GM23338 (cell line): ENCODE data around the gene PPP6R1. TPM values are rescaled to one million over a fixed set of nuclear protein-coding genes. Genes with fewer than 3 reads are reported as not detected.

Experiments used
- ATAC-seq: fragments of 200-7000 bp; cut with Tn5 transposase; 3 replicates; pipeline ENCODE4 v1.9.1; 2020
- DNase-seq: peaks from one replicate; pipeline ENCODE4 v3.0.0-alpha.2; 2015; ENCODE audit warnings: low spot score
- H2AFZ ChIP-seq: fragments of 200-600 bp; sonication (generic); 2 replicates; pipeline ENCODE4 v1.8.0; 2016; ENCODE audit warnings: antibody characterized with exemption, mild to moderate bottlenecking, moderate library complexity
- H3F3A ChIP-seq: fragments of 200-600 bp; sonication (generic); replicated peaks from 2 replicates; pipeline ENCODE4 v1.8.0; 2017; ENCODE audit warnings: antibody characterized with exemption, mixed run types, low read depth
- H3K27ac ChIP-seq: fragments of 200-600 bp; sonication (generic); 2 replicates; pipeline ENCODE4 v1.6.1; 2016; ENCODE audit warnings: low read depth
- H3K27me3 ChIP-seq: fragments of 200-600 bp; sonication (generic); 2 replicates; pipeline ENCODE4 v1.8.0; 2016; ENCODE audit warnings: mild to moderate bottlenecking, mixed run types, moderate library complexity; ENCODE audit not compliant: insufficient read depth
- H3K36me3 ChIP-seq: fragments of 200-600 bp; sonication (generic); 2 replicates; pipeline ENCODE4 v1.8.0; 2016; ENCODE audit warnings: mild to moderate bottlenecking; ENCODE audit not compliant: insufficient read depth
- H3K4me1 ChIP-seq: fragments of 200-600 bp; sonication (generic); 2 replicates; pipeline ENCODE4 v1.8.0; 2016; ENCODE audit warnings: mild to moderate bottlenecking, moderate library complexity; ENCODE audit not compliant: insufficient read depth
- H3K4me2 ChIP-seq: fragments of 200-600 bp; sonication (generic); 2 replicates; pipeline ENCODE4 v1.7.1; 2017; ENCODE audit warnings: mixed run types
- H3K4me3 ChIP-seq: fragments of 200-600 bp; sonication (generic); 2 replicates; pipeline ENCODE4 v1.6.1; 2016; ENCODE audit warnings: mixed run types
- H3K79me2 ChIP-seq: fragments of 200-600 bp; sonication (generic); replicated peaks from 2 replicates; pipeline ENCODE4 v1.8.0; 2017; ENCODE audit warnings: mild to moderate bottlenecking; ENCODE audit not compliant: insufficient read depth
- H3K9me2 ChIP-seq: fragments of 200-600 bp; sonication (generic); 2 replicates; pipeline ENCODE4 v1.8.0; 2017; ENCODE audit not compliant: insufficient read depth
- H4K20me1 ChIP-seq: fragments of 200-600 bp; sonication (generic); replicated peaks from 2 replicates; pipeline ENCODE4 v1.8.0; 2017; ENCODE audit warnings: mild to moderate bottlenecking; ENCODE audit not compliant: insufficient read depth
- H3K27ac Mint-ChIP-seq: 2 replicates; pipeline ENCODE4 v1.8.0; 2020; ENCODE audit warnings: inconsistent platforms, mild to moderate bottlenecking, moderate library complexity, mixed read lengths
- H3K27me3 Mint-ChIP-seq: 3 replicates; pipeline ENCODE4 v1.8.0; 2022; ENCODE audit warnings: low read depth, mild to moderate bottlenecking, moderate library complexity, mixed read lengths, inconsistent platforms; ENCODE audit not compliant: insufficient read depth, poor library complexity
- H3K36me3 Mint-ChIP-seq: 3 replicates; pipeline ENCODE4 v1.8.0; 2021; ENCODE audit warnings: low read depth, mild to moderate bottlenecking, inconsistent platforms, moderate library complexity, mixed read lengths
- H3K4me1 Mint-ChIP-seq: 3 replicates; pipeline ENCODE4 v1.8.0; 2020; ENCODE audit warnings: mild to moderate bottlenecking, inconsistent platforms, mixed read lengths
- H3K4me3 Mint-ChIP-seq: 3 replicates; pipeline ENCODE4 v1.8.0; 2021; ENCODE audit warnings: moderate library complexity, mild to moderate bottlenecking, inconsistent platforms, mixed read lengths
- H3K9me3 Mint-ChIP-seq: 3 replicates; pipeline ENCODE4 v1.8.0; 2020; ENCODE audit warnings: moderate library complexity, mild to moderate bottlenecking, inconsistent platforms, mixed read lengths
- CREB1 ChIP-seq: fragments of 250-450 bp; sonication (Bioruptor Pico); IDR thresholded peaks from 2 replicates; pipeline ENCODE4 v1.5.0; 2020; ENCODE audit warnings: low read depth, mild to moderate bottlenecking, moderate library complexity
- EZH2 ChIP-seq: fragments of 200-600 bp; sonication (generic); IDR thresholded peaks from one replicate; pipeline ENCODE4 v1.8.0; 2017; ENCODE audit warnings: antibody characterized with exemption, mild to moderate bottlenecking, low read depth; ENCODE audit not compliant: unreplicated experiment
- EZH2phosphoT487 ChIP-seq: fragments of 200-600 bp; sonication (generic); IDR thresholded peaks from one replicate; pipeline ENCODE4 v1.8.1; 2018; ENCODE audit warnings: antibody characterized with exemption; ENCODE audit not compliant: unreplicated experiment
- JUNB ChIP-seq: IDR thresholded peaks from one replicate; pipeline ENCODE4 v1.6.1; 2016; ENCODE audit warnings: antibody characterized with exemption; ENCODE audit not compliant: unreplicated experiment
- NANOG ChIP-seq: IDR thresholded peaks from 2 replicates; pipeline ENCODE4 v1.6.1; 2016; ENCODE audit warnings: antibody characterized with exemption, borderline replicate concordance
- STAT1 ChIP-seq: IDR thresholded peaks from one replicate; pipeline ENCODE4 v1.6.1; 2016; ENCODE audit warnings: antibody characterized with exemption; ENCODE audit not compliant: unreplicated experiment
- ZNF114 ChIP-seq: fragments of 250-450 bp; sonication (Bioruptor Pico); IDR thresholded peaks from 2 replicates; pipeline ENCODE4 v1.5.0; 2020; ENCODE audit warnings: mild to moderate bottlenecking, moderate library complexity
- ZNF331 ChIP-seq: fragments of 250-450 bp; sonication (Bioruptor Pico); IDR thresholded peaks from 2 replicates; pipeline ENCODE4 v1.5.0; 2020; ENCODE audit warnings: low read depth, mild to moderate bottlenecking, moderate library complexity
- polyA plus RNA-seq: library from polyadenylated mRNA; unstranded; fragments of >200 nt; fragmentation: Nextera tagmentation; extraction: Ambion mirVana; gene quantifications from 2 replicates; pipeline ENCODE4 v1.2.1, GENCODE V29; 2016
- total RNA-seq: library from RNA; depleted of rRNA; stranded (reverse); fragments of >200 nt; shearing (Covaris generic); gene quantifications from 2 replicates; pipeline ENCODE4 v1.2.3, GENCODE V29; 2014
- TF ChIP-seq, protein P1 (sequence below): IDR thresholded peaks from one replicate; pipeline ENCODE4 v1.6.1; 2018; ENCODE audit warnings: antibody characterized with exemption; ENCODE audit not compliant: unreplicated experiment
- TF ChIP-seq, protein P2 (sequence below): IDR thresholded peaks from 2 replicates; pipeline ENCODE4 v1.6.1; 2016; ENCODE audit warnings: antibody characterized with exemption
- TF ChIP-seq, protein P3 (sequence below), 2 experiments: fragments of 200-600 bp in 1 of 2; sonication (generic) in 1 of 2; conservative IDR thresholded peaks; 2 replicates each; pipeline versions ENCODE4 v1.5.1 to v1.6.1; 2016 to 2017; ENCODE audit warnings: antibody characterized with exemption in 2 of 2, low read depth in 2 of 2, mild to moderate bottlenecking in 2 of 2, moderate library complexity in 1 of 2

Gene PPP6R1
- total and polyA plus RNA-seq, 2 experiments from 2014 or later = 22.2 to 70.8 TPM

DNA sequence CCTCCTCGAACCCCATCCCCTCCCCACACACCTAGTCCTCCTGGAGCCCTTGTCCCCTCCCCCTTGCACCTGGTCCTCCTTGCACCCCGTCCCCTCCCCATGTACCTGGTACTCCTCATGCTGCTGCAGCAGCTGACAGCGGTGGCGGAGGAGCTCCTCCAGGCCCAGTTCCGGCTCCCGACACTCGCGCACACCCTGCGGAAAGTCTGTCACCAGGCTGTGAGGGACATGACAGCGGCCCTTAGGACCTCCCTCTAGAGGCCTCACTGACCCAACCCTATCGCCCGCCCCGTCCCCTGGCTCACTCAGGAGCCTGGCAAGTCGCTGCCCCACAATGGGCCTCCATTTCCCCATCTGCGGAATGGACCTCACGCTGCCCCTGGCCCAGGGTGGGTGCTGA is 6.4 kb upstream of the PPP6R1 start:
- no peaks in the 10 kb centered on the region; the same call in 1 of the 2 replicates for H4K20me1 ChIP-seq
- H3K9me2 ChIP-seq = 0 out of 2 replicates have a peak, but pooled peaks cover 4% of the 10 kb centered on the region
- no peaks in the 10 kb centered on the region for H3K27me3 ChIP-seq
- H3K79me2 ChIP-seq = 0 out of 2 replicates have a peak, but pooled peaks cover 4% of the 10 kb centered on the region
- Mint-ChIP-seq H3K4me3 (no peak overlapping the region), H3K4me1 (peaks cover 10% of the 10 kb centered on the region), H3K27me3 (no peaks in the 10 kb centered on the region), H3K36me3 (peaks cover 15% of the 10 kb centered on the region), H3K27ac (no peak overlapping the region), H3K9me3 (peaks cover 11% of the 10 kb centered on the region)
- peaks cover 16% of the 10 kb centered on the region for H3F3A ChIP-seq
- no peak overlapping the region for H3K4me2 ChIP-seq
- no peak for DNase-seq
- no peak overlapping the region for H2AFZ ChIP-seq
- ATAC-seq = no peak
- TF ChIP-seq EZH2 (no peak), ZNF331 (CRISPR knock-in tag) (no peak), STAT1 (no peak), NANOG (no peak), EZH2phosphoT487 (no peak), CREB1 (CRISPR knock-in tag) (no peak)
- TF ChIP-seq, protein P1, sequence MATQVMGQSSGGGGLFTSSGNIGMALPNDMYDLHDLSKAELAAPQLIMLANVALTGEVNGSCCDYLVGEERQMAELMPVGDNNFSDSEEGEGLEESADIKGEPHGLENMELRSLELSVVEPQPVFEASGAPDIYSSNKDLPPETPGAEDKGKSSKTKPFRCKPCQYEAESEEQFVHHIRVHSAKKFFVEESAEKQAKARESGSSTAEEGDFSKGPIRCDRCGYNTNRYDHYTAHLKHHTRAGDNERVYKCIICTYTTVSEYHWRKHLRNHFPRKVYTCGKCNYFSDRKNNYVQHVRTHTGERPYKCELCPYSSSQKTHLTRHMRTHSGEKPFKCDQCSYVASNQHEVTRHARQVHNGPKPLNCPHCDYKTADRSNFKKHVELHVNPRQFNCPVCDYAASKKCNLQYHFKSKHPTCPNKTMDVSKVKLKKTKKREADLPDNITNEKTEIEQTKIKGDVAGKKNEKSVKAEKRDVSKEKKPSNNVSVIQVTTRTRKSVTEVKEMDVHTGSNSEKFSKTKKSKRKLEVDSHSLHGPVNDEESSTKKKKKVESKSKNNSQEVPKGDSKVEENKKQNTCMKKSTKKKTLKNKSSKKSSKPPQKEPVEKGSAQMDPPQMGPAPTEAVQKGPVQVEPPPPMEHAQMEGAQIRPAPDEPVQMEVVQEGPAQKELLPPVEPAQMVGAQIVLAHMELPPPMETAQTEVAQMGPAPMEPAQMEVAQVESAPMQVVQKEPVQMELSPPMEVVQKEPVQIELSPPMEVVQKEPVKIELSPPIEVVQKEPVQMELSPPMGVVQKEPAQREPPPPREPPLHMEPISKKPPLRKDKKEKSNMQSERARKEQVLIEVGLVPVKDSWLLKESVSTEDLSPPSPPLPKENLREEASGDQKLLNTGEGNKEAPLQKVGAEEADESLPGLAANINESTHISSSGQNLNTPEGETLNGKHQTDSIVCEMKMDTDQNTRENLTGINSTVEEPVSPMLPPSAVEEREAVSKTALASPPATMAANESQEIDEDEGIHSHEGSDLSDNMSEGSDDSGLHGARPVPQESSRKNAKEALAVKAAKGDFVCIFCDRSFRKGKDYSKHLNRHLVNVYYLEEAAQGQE = no peak
- TF ChIP-seq, protein P2, sequence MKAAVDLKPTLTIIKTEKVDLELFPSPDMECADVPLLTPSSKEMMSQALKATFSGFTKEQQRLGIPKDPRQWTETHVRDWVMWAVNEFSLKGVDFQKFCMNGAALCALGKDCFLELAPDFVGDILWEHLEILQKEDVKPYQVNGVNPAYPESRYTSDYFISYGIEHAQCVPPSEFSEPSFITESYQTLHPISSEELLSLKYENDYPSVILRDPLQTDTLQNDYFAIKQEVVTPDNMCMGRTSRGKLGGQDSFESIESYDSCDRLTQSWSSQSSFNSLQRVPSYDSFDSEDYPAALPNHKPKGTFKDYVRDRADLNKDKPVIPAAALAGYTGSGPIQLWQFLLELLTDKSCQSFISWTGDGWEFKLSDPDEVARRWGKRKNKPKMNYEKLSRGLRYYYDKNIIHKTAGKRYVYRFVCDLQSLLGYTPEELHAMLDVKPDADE = no peak
- peaks cover 4% of the 10 kb centered on the region for H3K4me1 ChIP-seq
- H3K36me3 ChIP-seq = no peaks in the 10 kb centered on the region
- no peak overlapping the region for H3K27ac ChIP-seq
- no peak overlapping the region for H3K4me3 ChIP-seq

DNA sequence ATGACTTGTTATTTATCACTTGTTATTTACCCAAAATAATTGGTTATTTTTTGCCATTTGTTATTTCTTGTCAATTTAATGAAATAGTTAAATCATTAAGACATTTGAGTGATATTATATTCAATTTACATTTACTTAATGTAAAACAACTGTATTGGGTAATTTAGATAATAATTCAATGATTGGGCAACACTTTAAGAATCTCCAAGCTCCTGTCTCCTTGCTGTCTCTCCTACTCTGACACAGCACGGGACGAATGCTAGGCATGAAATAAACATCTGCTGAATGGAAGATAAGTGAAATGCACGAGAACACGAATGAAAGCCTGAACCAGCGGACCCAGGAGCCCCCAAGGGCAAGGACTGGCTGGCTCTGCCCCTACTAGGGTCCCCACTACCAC is 5.7 kb upstream of the PPP6R1 start:
- Histone ChIP-seq H3K4me3 (no peak overlapping the region), H3K27ac (no peak overlapping the region), H3F3A (peaks cover 23% of the 10 kb centered on the region), H3K27me3 (no peaks in the 10 kb centered on the region), H3K36me3 (no peaks in the 10 kb centered on the region), H3K79me2 (0 out of 2 replicates have a peak, but pooled peaks cover 4% of the 10 kb centered on the region), H4K20me1 (no peaks in the 10 kb centered on the region; the same call in 1 of the 2 replicates), H3K4me1 (peaks cover 10% of the 10 kb centered on the region), H3K9me2 (0 out of 2 replicates have a peak, but pooled peaks cover 4% of the 10 kb centered on the region), H2AFZ (no peak overlapping the region), H3K4me2 (no peak overlapping the region)
- Mint-ChIP-seq H3K27me3 (no peaks in the 10 kb centered on the region), H3K9me3 (peaks cover 11% of the 10 kb centered on the region), H3K4me1 (peaks cover 12% of the 10 kb centered on the region), H3K27ac (no peak overlapping the region), H3K4me3 (no peak overlapping the region), H3K36me3 (peaks cover 15% of the 10 kb centered on the region)
- no peak for ATAC-seq
- DNase-seq = no peak
- TF ChIP-seq EZH2 (no peak), JUNB (no peak), STAT1 (no peak), EZH2phosphoT487 (no peak), CREB1 (CRISPR knock-in tag) (no peak), NANOG (no peak), ZNF114 (CRISPR knock-in tag) (no peak)
- TF ChIP-seq, protein P2 = no peak
- TF ChIP-seq, protein P3, sequence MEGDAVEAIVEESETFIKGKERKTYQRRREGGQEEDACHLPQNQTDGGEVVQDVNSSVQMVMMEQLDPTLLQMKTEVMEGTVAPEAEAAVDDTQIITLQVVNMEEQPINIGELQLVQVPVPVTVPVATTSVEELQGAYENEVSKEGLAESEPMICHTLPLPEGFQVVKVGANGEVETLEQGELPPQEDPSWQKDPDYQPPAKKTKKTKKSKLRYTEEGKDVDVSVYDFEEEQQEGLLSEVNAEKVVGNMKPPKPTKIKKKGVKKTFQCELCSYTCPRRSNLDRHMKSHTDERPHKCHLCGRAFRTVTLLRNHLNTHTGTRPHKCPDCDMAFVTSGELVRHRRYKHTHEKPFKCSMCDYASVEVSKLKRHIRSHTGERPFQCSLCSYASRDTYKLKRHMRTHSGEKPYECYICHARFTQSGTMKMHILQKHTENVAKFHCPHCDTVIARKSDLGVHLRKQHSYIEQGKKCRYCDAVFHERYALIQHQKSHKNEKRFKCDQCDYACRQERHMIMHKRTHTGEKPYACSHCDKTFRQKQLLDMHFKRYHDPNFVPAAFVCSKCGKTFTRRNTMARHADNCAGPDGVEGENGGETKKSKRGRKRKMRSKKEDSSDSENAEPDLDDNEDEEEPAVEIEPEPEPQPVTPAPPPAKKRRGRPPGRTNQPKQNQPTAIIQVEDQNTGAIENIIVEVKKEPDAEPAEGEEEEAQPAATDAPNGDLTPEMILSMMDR (conservative IDR thresholded peaks at IDR 0.05; ENCODE audit: low read depth in 2 of 2) = no peak
- TF ChIP-seq, protein P1 = no peak
